Osteocyte (in vitro differentiated cells): Measurements from ENCODE around the gene SLF1. TPM values are rescaled to one million over a fixed set of nuclear protein-coding genes. Genes with fewer than 3 reads are reported as not detected.

Experiments
- DNase-seq: peaks from one replicate; pipeline ENCODE4 v3.0.0; 2021; ENCODE audit warnings: mixed read lengths; ENCODE audit not compliant: unreplicated experiment; ENCODE audit errors: extremely low spot score
- H3K27ac Mint-ChIP-seq: one replicate; pipeline ENCODE4 v1.8.0; 2021; ENCODE audit warnings: mild to moderate bottlenecking, mixed read lengths; ENCODE audit not compliant: unreplicated experiment
- H3K27me3 Mint-ChIP-seq: one replicate; pipeline ENCODE4 v1.8.0; 2021; ENCODE audit warnings: mixed read lengths; ENCODE audit not compliant: unreplicated experiment
- H3K36me3 Mint-ChIP-seq: one replicate; pipeline ENCODE4 v1.8.0; 2021; ENCODE audit warnings: mixed read lengths; ENCODE audit not compliant: unreplicated experiment
- H3K4me1 Mint-ChIP-seq: one replicate; pipeline ENCODE4 v1.8.0; 2021; ENCODE audit warnings: mixed read lengths; ENCODE audit not compliant: unreplicated experiment
- H3K4me3 Mint-ChIP-seq: one replicate; pipeline ENCODE4 v1.8.0; 2021; ENCODE audit warnings: mild to moderate bottlenecking, moderate library complexity, mixed read lengths; ENCODE audit not compliant: unreplicated experiment
- H3K9me3 Mint-ChIP-seq: one replicate; pipeline ENCODE4 v1.8.0; 2021; ENCODE audit warnings: mixed read lengths; ENCODE audit not compliant: unreplicated experiment
- CTCF ChIP-seq: fragments of 200-600 bp; sonication (generic); IDR thresholded peaks from 2 replicates; pipeline ENCODE4 v1.5.0; 2021; ENCODE audit warnings: antibody characterized with exemption, mild to moderate bottlenecking, moderate library complexity
- total RNA-seq: library from RNA; stranded (reverse); gene quantifications from 2 replicates; pipeline ENCODE4 v1.2.1, GENCODE V29; 2021

The SLF1 gene
- total RNA-seq, 1 donor from 2014 or later = 4.6 TPM

GRCh38 chr5:94595281-94595840, 23.1 kb upstream of the SLF1 start:
- no peak for DNase-seq
- TF ChIP-seq CTCF = no peak
- Mint-ChIP-seq H3K27me3 (no peaks in the 10 kb centered on the region), H3K36me3 (no peaks in the 10 kb centered on the region), H3K4me3 (no peak overlapping the region), H3K4me1 (no peaks in the 10 kb centered on the region), H3K27ac (no peak overlapping the region), H3K9me3 (peaks cover 7% of the 10 kb centered on the region)

GRCh38 chr5:94613583-94613982, 4.9 kb upstream of the SLF1 start:
- Mint-ChIP-seq H3K36me3 (no peaks in the 10 kb centered on the region), H3K4me3 (no peak overlapping the region), H3K27ac (no peak overlapping the region), H3K9me3 (no peaks in the 10 kb centered on the region), H3K4me1 (peaks cover 11% of the 10 kb centered on the region), H3K27me3 (no peaks in the 10 kb centered on the region)
- TF ChIP-seq CTCF = no peak
- DNase-seq = no peak

- no peaks in the 10 kb centered on the region for H3K27me3 Mint-ChIP-seq
These were observed 4.2 kb upstream of the SLF1 start for GRCh38 chr5:94614156-94614805.

GRCh38 chr5:94615862-94616261, 2.6 kb upstream of the SLF1 start:
- Mint-ChIP-seq H3K36me3 (no peaks in the 10 kb centered on the region), H3K4me3 (no peak overlapping the region), H3K4me1 (peaks cover 22% of the 10 kb centered on the region), H3K27ac (no peak overlapping the region), H3K9me3 (no peaks in the 10 kb centered on the region), H3K27me3 (no peaks in the 10 kb centered on the region)
- TF ChIP-seq CTCF = no peak
- no peak for DNase-seq

More at GRCh38 chr5:94614156-94614805, 4.2 kb upstream of the SLF1 start:
- TF ChIP-seq CTCF = no peak
- Mint-ChIP-seq H3K4me3 (no peak overlapping the region), H3K36me3 (no peaks in the 10 kb centered on the region), H3K4me1 (peaks cover 13% of the 10 kb centered on the region), H3K9me3 (no peaks in the 10 kb centered on the region), H3K27ac (no peak overlapping the region)
- no peak for DNase-seq

- DNase-seq = no peak
- H3K27ac Mint-ChIP-seq = peak overlapping the region; percentile 92
- peaks cover 33% of the 10 kb centered on the region for H3K4me1 Mint-ChIP-seq
- no peaks in the 10 kb centered on the region for H3K9me3 Mint-ChIP-seq
- H3K36me3 Mint-ChIP-seq = no peaks in the 10 kb centered on the region
- TF ChIP-seq CTCF = no peak
- H3K27me3 Mint-ChIP-seq = no peaks in the 10 kb centered on the region
- peak overlapping the region; percentile 93 for H3K4me3 Mint-ChIP-seq
These were observed 408 bp upstream of the SLF1 start for GRCh38 chr5:94618029-94618492.
